ENCODE data around the gene HFE.
A peak's percentile ranks its signal among the peaks of the same experiment; 100 is the strongest.
"Not testable (repeated sequence)": the region's sequence is repeated elsewhere in the genome, so short reads cannot be mapped to it uniquely, and the experiment has no call there.

The HFE gene

GRCh38 chr6:26052762-26053250 lies 34.4 kb upstream of the HFE start:
- H3K27ac ChIP-seq (ENCODE audit: low read depth, low read length, severe bottlenecking), result not testable (repeated sequence)

GRCh38 chr6:26053992-26054780 lies 33.0 kb upstream of the HFE start:
- no peaks in the 10 kb centered on the region for H3K4me1 ChIP-seq (ENCODE audit: control insufficient read depth, insufficient read depth, low read length, poor library complexity, severe bottlenecking)
- H3K9me3 ChIP-seq (ENCODE audit: control insufficient read depth, low read length), result no peaks in the 10 kb centered on the region
- 100% methylated on average over 1 of the region's 8 CpGs; no CpG with 5 or more reads in 1 of the 2 experiments for WGBS, 2 experiments (ENCODE audit: insufficient coverage in 2 of 2)
- no peaks in the 10 kb centered on the region for H3K36me3 ChIP-seq (ENCODE audit: control insufficient read depth, insufficient read depth, low read length)
- peak overlapping the region; percentile 68 for H3K4me3 ChIP-seq (ENCODE audit: extremely low read depth, insufficient read depth, low read length, poor library complexity, severe bottlenecking)
- peak overlapping the region; percentile 97 for H3K27ac ChIP-seq (ENCODE audit: low read depth, low read length, severe bottlenecking)

More at GRCh38 chr6:26052762-26053250, 34.4 kb upstream of the HFE start:
- H3K4me3 ChIP-seq (ENCODE audit: extremely low read depth, insufficient read depth, low read length, poor library complexity, severe bottlenecking); H3K4me1 ChIP-seq (ENCODE audit: control insufficient read depth, insufficient read depth, low read length, poor library complexity, severe bottlenecking); H3K36me3 ChIP-seq (ENCODE audit: control insufficient read depth, insufficient read depth, low read length); H3K9me3 ChIP-seq (ENCODE audit: control insufficient read depth, low read length): not testable (repeated sequence)
- 95 to 99% methylated on average over 15 to 18 of the region's 18 CpGs for WGBS, 2 experiments (ENCODE audit: insufficient coverage in 2 of 2)

- Histone ChIP-seq H3K27ac (ENCODE audit: low read depth, low read length, severe bottlenecking) (peak overlapping the region; percentile 97), H3K9me3 (ENCODE audit: control insufficient read depth, low read length) (no peaks in the 10 kb centered on the region), H3K4me1 (ENCODE audit: control insufficient read depth, insufficient read depth, low read length, poor library complexity, severe bottlenecking) (no peaks in the 10 kb centered on the region), H3K36me3 (ENCODE audit: control insufficient read depth, insufficient read depth, low read length) (no peaks in the 10 kb centered on the region), H3K4me3 (ENCODE audit: extremely low read depth, insufficient read depth, low read length, poor library complexity, severe bottlenecking) (peak overlapping the region; percentile 68)
- 1% methylated on average over 25 to 26 of the region's 31 CpGs for WGBS, 2 experiments (ENCODE audit: insufficient coverage in 2 of 2)
Measured at GRCh38 chr6:26054781-26055718, 32.2 kb upstream of the HFE start.

- H3K4me1 ChIP-seq (ENCODE audit: control insufficient read depth, insufficient read depth, low read length, poor library complexity, severe bottlenecking), result no peaks in the 10 kb centered on the region
- H3K4me3 ChIP-seq (ENCODE audit: extremely low read depth, insufficient read depth, low read length, poor library complexity, severe bottlenecking), result peak overlapping the region; percentile 68
- 0% methylated on average over 50 to 51 of the region's 51 CpGs for WGBS, 2 experiments (ENCODE audit: insufficient coverage in 2 of 2)
- peak overlapping the region; percentile 97 for H3K27ac ChIP-seq (ENCODE audit: low read depth, low read length, severe bottlenecking)
- no peaks in the 10 kb centered on the region for H3K36me3 ChIP-seq (ENCODE audit: control insufficient read depth, insufficient read depth, low read length)
- H3K9me3 ChIP-seq (ENCODE audit: control insufficient read depth, low read length), result no peaks in the 10 kb centered on the region
Measured at GRCh38 chr6:26055719-26056582, 31.3 kb upstream of the HFE start.

- Histone ChIP-seq H3K36me3 (ENCODE audit: control insufficient read depth, insufficient read depth, low read length) (no peaks in the 10 kb centered on the region), H3K9me3 (ENCODE audit: control insufficient read depth, low read length) (no peaks in the 10 kb centered on the region), H3K27ac (ENCODE audit: low read depth, low read length, severe bottlenecking) (peak overlapping the region; percentile 97), H3K4me3 (ENCODE audit: extremely low read depth, insufficient read depth, low read length, poor library complexity, severe bottlenecking) (peak overlapping the region; percentile 68), H3K4me1 (ENCODE audit: control insufficient read depth, insufficient read depth, low read length, poor library complexity, severe bottlenecking) (no peaks in the 10 kb centered on the region)
- WGBS, 2 experiments (ENCODE audit: insufficient coverage in 2 of 2), result 0% methylated on average over 7 to 8 of the region's 14 CpGs
Measured at GRCh38 chr6:26056583-26057350, 30.5 kb upstream of the HFE start.

GRCh38 chr6:26057899-26058298 lies 29.3 kb upstream of the HFE start:
- H3K27ac ChIP-seq (ENCODE audit: low read depth, low read length, severe bottlenecking), result no peak overlapping the region
- H3K36me3 ChIP-seq (ENCODE audit: control insufficient read depth, insufficient read depth, low read length), result no peaks in the 10 kb centered on the region
- no peaks in the 10 kb centered on the region for H3K4me1 ChIP-seq (ENCODE audit: control insufficient read depth, insufficient read depth, low read length, poor library complexity, severe bottlenecking)
- no peak overlapping the region for H3K4me3 ChIP-seq (ENCODE audit: extremely low read depth, insufficient read depth, low read length, poor library complexity, severe bottlenecking)
- no peaks in the 10 kb centered on the region for H3K9me3 ChIP-seq (ENCODE audit: control insufficient read depth, low read length)
- WGBS, 2 experiments (ENCODE audit: insufficient coverage in 2 of 2), result no CpG with 5 or more reads among the region's 3 CpGs

- not testable (repeated sequence) for H3K9me3 ChIP-seq (ENCODE audit: control insufficient read depth, low read length); H3K4me1 ChIP-seq (ENCODE audit: control insufficient read depth, insufficient read depth, low read length, poor library complexity, severe bottlenecking); H3K4me3 ChIP-seq (ENCODE audit: extremely low read depth, insufficient read depth, low read length, poor library complexity, severe bottlenecking); H3K27ac ChIP-seq (ENCODE audit: low read depth, low read length, severe bottlenecking); H3K36me3 ChIP-seq (ENCODE audit: control insufficient read depth, insufficient read depth, low read length)
- 89 to 90% methylated on average over 8 to 9 of the region's 12 CpGs for WGBS, 2 experiments (ENCODE audit: insufficient coverage in 2 of 2)
Measured at GRCh38 chr6:26058477-26059033, 28.7 kb upstream of the HFE start.

GRCh38 chr6:26059941-26060340 lies 27.3 kb upstream of the HFE start:
- H3K9me3 ChIP-seq (ENCODE audit: control insufficient read depth, low read length), result no peaks in the 10 kb centered on the region
- 96 to 100% methylated on average over 3 of the region's 4 CpGs for WGBS, 2 experiments (ENCODE audit: insufficient coverage in 2 of 2)
- no peaks in the 10 kb centered on the region for H3K36me3 ChIP-seq (ENCODE audit: control insufficient read depth, insufficient read depth, low read length)
- no peaks in the 10 kb centered on the region for H3K4me1 ChIP-seq (ENCODE audit: control insufficient read depth, insufficient read depth, low read length, poor library complexity, severe bottlenecking)
- no peak overlapping the region for H3K27ac ChIP-seq (ENCODE audit: low read depth, low read length, severe bottlenecking)
- H3K4me3 ChIP-seq (ENCODE audit: extremely low read depth, insufficient read depth, low read length, poor library complexity, severe bottlenecking), result no peak overlapping the region

GRCh38 chr6:26064619-26065257 lies 22.5 kb upstream of the HFE start:
- no peak overlapping the region for H3K4me3 ChIP-seq (ENCODE audit: extremely low read depth, insufficient read depth, low read length, poor library complexity, severe bottlenecking)
- 38 to 55% methylated on average over 7 of the region's 10 CpGs for WGBS, 2 experiments (ENCODE audit: insufficient coverage in 2 of 2)
- no peaks in the 10 kb centered on the region for H3K9me3 ChIP-seq (ENCODE audit: control insufficient read depth, low read length)
- H3K27ac ChIP-seq (ENCODE audit: low read depth, low read length, severe bottlenecking), result no peak overlapping the region
- H3K4me1 ChIP-seq (ENCODE audit: control insufficient read depth, insufficient read depth, low read length, poor library complexity, severe bottlenecking), result no peaks in the 10 kb centered on the region
- H3K36me3 ChIP-seq (ENCODE audit: control insufficient read depth, insufficient read depth, low read length), result no peaks in the 10 kb centered on the region

All from mesodermal cell (in vitro differentiated cells).